Stimulated activated CD4-positive, alpha-beta T cell treated with anti-CD3 and anti-CD28 coated beads, Interleukin-2, amount 100 ng/mL, for 48 hours (primary cell): Measurements from ENCODE around the gene GARIN5A.
"Not testable (repeated sequence)": the region's sequence is repeated elsewhere in the genome, so short reads cannot be mapped to it uniquely, and the experiment has no call there.

Experiments
- DNase-seq, 2 donors: peaks; one replicate each; pipeline ENCODE4 v3.0.0-alpha.2; 2020

The GARIN5A gene

GRCh38 chr19:50461066-50461875, 15.4 kb downstream of the GARIN5A start:
- DNase-seq: peak; percentile 55 to 57

- DNase-seq: no peak
Observed at GRCh38 chr19:50460161-50460765, 16.4 kb downstream of the GARIN5A start.

GRCh38 chr19:50459638-50460037, 17.0 kb downstream of the GARIN5A start:
- DNase-seq: no peak

- no peak for DNase-seq
Observed at GRCh38 chr19:50459067-50459456, 17.6 kb downstream of the GARIN5A start.

- DNase-seq: no peak
Observed at GRCh38 chr19:50458396-50459066, 18.1 kb downstream of the GARIN5A start.

- no peak for DNase-seq
Observed at GRCh38 chr19:50457300-50457699, 19.3 kb downstream of the GARIN5A start.

GRCh38 chr19:50455992-50456391, 20.7 kb downstream of the GARIN5A start:
- DNase-seq: no peak

- no peak for DNase-seq
Observed at GRCh38 chr19:50453243-50453642, 23.4 kb downstream of the GARIN5A start.

- no peak for DNase-seq
Observed at GRCh38 chr19:50451223-50451534, 25.5 kb downstream of the GARIN5A start.

GRCh38 chr19:50450369-50451222, 26.1 kb downstream of the GARIN5A start:
- DNase-seq: no peak

GRCh38 chr19:50449236-50449899, 27.3 kb downstream of the GARIN5A start:
- no peak for DNase-seq

GRCh38 chr19:50447750-50448149, 28.9 kb downstream of the GARIN5A start:
- no peak for DNase-seq

GRCh38 chr19:50447053-50447452, 29.6 kb downstream of the GARIN5A start:
- no peak for DNase-seq

- no peak for DNase-seq
Observed at GRCh38 chr19:50444059-50444458, 32.6 kb downstream of the GARIN5A start.

GRCh38 chr19:50439130-50439529, 37.5 kb downstream of the GARIN5A start:
- DNase-seq: not testable (repeated sequence)

GRCh38 chr19:50437862-50438449, 38.7 kb downstream of the GARIN5A start:
- no peak for DNase-seq

- DNase-seq: no peak
Observed at GRCh38 chr19:50435627-50436026, 41.0 kb downstream of the GARIN5A start.

GRCh38 chr19:50435221-50435620, 41.4 kb downstream of the GARIN5A start:
- no peak for DNase-seq

GRCh38 chr19:50434525-50434924, 42.1 kb downstream of the GARIN5A start:
- no peak for DNase-seq

- DNase-seq: no peak
Observed at GRCh38 chr19:50433201-50434180, 43.2 kb downstream of the GARIN5A start.
